Gastroesophageal sphincter (tissue), 3 donors: ENCODE results near the gene UBE2F.
"Not testable (repeated sequence)": the region's sequence is repeated elsewhere in the genome, so short reads cannot be mapped to it uniquely, and the experiment has no call there.

Experiments
- CTCF ChIP-seq, 4 experiments: fragments of 200-600 bp in 2 of 4; fragments of 450-650 bp in 2 of 4; sonication (generic) in 1 of 4; IDR thresholded peaks; one replicate each; pipeline ENCODE4 v1.5.1; 2017 to 2019; ENCODE audit warnings: antibody characterized with exemption in 4 of 4, mild to moderate bottlenecking in 2 of 4, moderate library complexity in 2 of 4
- EP300 ChIP-seq: sonication (generic); formaldehyde crosslinking; IDR thresholded peaks from one replicate; pipeline ENCODE4 v1.6.1; 2017; ENCODE audit warnings: antibody characterized with exemption, mild to moderate bottlenecking
- POLR2A ChIP-seq, 2 donors: fragments of 450-650 bp; IDR thresholded peaks; one replicate each; pipeline ENCODE4 v1.6.1; 2017; ENCODE audit warnings: antibody characterized with exemption in 2 of 2, mild to moderate bottlenecking in 2 of 2, moderate library complexity in 1 of 2

GRCh38 chr2:237965844-237966243 lies 970 bp upstream of the UBE2F start:
- not testable (repeated sequence) for TF ChIP-seq CTCF (IDR thresholded peaks at IDR 0.05); POLR2A (IDR thresholded peaks at IDR 0.05); EP300
